ENCODE data around the gene GNAT3.

Gene GNAT3

DNA sequence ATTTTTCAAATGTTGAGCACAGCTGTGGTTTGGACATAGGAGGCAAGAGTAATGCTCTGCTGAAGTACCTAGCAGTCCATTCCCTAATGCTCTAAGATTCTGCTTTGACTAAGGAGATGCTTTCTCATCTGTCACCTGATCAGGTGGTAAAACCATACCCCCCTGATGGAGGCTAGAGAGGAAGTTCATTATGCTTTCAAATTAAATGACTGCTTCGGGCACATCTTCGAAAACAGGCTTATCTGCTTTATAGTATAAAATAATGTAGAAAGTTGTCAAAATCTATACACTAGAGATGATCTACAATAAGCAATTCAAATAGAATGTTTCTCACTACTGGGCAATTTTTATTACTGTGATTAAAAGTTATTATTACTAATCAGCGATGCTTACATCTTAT is at the start of gene GNAT3:
GNAT3 (minus strand) TSS at position 101 of the 400 bp plus-strand sequence. CDS start 138 bp downstream, outside the sequence.
- no peak for DNase-seq

DNA sequence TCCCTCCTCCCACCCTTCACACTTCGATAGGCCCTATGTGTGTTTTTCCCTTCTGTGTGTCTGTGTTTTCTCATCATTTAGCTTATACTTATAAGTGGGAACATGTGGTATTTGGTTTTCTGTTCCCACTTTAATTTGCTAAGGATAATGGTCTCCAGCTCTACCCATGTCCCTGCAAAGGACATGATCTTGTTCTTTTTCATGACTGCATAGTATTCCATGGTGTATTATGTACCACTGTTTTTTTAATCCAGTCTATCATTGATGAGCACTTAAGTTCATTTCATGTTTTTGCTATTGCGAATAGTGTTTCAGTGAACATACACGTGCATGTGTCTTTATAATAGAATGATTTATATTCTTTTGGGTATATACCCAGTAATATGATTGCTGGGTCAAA is 46.3 kb upstream of the GNAT3 start:
- no peak for DNase-seq

DNA sequence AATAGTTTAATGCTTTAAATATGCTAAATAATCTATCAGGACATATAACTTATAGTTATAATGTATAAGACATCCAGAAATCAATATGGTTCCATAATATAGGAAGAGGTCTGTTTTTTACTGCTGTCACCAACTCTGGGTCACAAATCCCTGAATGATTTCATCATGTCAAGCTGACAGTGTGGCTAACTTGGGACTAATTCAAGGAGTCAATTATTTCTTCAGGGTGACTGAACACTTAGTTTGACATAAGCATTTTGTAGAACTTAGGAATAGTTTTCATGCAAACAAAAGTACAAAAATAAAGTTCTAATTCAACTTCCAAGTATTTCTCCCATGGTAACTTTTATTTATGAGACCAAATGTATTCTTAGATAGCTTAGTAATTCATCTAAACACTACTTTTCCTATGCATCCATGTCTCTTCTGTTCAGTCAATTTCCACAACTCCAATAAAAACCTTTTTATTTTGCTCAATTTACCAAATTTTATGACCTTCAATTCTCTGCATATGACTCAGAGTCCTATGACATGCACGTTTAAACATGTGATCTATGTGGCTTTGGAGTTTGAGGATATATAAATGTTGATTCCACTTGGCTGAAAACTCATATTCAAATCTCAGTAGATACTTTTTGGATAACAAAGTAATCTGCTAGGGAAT is 40.3 kb upstream of the GNAT3 start:
- DNase-seq = no peak

DNA sequence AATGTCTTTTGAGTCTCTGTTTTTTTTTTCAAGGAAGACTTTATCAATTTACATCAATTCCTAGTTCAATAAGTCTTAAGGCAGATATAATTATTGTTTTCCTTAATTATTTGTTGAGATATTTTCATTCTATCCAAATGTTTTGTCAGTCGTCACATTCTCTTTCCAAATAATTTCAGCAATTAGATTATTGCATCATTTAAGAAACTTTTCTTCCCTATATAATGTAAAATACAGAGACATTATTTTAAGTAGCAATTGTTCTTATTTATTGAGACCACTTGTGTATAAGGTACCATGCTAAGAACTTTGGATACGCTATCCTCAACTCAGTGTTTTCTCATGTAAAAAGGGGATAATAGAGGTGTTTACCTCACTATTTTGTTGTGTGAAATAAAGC is 38.1 kb upstream of the GNAT3 start:
- no peak for DNase-seq

DNA sequence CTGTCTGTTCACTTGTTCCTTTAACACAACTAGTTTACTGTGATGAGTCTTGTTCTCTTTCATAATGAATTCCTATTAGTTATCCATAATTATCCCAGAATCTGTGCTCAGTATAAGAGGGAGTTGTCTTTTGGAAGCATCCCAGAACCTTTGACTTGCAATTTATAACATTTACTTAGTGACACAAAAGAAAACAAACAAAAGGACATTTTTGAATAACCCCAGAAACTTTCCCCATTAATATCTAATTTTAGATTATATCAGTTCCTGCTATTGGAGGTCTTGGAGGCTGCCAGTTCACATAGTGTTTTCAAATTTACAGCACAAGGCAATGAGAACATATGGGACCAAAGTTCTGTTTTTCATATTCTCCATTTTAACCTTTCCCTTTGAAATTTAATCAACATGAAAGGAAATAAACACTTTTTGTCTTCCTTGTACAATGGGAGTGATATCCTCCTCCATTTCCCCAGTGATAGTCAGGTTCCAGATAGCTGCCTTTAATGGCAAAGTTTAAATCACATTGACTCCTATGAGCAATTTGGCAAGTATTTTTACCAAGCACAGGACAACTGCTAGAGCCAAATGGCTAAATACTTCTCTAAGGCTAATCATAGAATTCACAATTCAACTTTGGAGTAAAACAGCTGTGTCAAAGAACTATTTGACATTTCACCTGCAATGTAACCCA is 37.1 kb upstream of the GNAT3 start:
- no peak for DNase-seq

DNA sequence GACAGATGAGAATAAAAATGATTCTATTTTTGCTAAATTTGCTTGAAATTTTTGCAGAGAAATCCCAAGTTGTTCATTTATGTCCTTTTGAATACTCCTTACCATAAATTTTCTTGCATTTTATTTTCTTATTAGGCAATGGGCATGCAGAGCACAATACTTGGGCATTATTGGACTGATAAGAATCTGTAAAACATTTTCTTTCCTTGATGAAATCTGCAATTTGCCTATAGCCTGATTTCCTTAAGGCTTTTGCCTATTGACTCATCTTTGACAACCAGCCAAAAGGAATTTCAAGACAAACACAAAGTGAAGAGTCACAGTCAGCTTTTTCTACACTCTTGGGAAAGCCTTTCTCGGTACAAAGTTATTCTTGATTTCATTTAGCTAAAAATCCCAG is 30.5 kb upstream of the GNAT3 start:
- DNase-seq = no peak

DNA sequence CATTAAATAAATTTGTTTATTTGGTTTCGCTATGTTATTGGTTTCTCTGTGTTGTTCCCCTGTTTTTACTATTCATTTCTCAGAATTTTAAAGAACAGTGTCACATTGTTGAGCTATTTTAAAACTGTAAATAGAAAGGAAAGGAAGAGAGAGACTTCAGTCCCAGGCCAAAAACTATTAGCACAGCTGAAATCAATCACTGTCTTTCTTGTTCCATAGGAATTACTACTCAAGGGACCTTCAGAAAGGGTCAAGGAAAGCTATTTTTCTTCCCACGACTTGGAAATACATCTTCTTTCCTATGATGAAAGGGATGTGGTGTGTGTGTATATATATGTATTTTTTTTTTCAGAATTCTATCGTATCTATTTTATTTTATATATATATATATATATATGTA is 29.0 kb upstream of the GNAT3 start:
- no peak for DNase-seq

DNA sequence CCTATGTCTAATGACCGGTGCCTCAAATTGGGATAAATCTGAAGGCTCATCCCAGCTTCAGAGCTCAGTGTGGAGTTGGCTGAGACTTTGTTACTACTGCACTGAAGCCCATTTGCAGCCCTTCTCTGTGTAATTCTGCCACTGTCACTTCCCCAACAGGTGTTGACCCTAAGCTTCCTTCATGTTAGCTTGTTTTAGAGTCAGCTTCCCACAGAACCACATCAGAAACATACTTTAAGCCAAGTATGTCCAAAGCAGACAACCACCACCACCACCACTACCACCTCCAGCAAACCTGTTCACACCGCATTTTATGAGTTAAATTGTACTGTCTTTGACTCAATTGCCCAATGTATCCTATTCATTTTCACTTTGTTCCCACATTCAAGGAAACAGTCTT is 25.2 kb upstream of the GNAT3 start:
- DNase-seq = no peak

DNA sequence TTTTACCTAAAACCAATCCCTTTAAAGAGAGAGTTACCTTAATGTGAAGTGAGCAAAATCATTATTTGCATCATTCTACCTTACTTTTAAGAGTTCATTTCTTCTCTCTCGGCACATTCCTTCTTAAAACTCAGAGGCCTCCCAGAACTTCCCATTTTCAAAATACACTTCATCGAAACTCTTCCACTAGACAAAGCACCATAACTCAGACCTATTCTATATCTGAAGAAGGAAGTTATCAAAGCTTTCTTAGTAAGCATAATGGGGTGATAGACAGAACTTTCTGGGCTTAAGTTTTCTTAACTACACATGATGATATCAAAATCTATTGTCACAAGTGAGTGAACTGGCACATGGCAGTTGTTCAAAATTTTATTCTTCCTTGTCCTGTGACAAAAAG is 24.6 kb upstream of the GNAT3 start:
- no peak for DNase-seq

DNA sequence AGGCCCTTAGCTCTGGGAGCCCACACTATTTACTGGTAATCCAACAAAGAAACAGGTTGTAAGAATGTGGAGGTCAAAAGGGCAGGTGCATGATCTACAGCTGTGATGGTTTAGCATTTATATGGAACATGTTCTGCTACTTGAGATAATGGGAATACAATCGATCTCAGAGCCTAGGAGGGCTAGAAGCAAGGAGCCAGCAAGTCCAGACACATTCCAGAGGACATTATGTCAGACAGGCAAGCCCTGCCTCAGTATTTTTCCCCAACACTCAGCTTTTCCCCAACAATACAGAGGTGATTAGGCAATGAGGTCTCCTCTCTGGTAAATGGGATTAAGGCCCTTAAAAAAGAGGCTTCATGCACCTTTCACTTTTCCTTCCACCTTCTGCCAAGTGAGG is 21.4 kb upstream of the GNAT3 start:
- DNase-seq = no peak

DNA sequence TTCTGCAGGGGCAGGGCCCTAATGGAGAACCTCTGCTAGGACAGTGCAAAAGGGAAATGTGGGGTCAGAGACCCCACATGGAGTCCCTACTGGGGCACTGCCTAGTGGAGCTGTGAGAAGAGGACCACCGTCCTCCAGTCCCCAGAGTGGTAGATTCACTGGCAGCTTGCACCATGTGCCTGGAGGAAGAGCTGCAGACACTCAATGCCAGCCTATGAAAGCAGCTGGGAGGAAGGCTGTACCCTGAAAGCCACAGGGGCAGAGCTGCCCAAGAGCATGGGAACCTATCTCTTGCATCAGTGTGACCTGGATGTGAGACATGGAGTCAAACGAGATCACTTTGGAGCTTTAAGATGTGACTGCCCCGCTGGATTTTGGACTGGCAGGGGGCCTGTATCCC is 20.3 kb upstream of the GNAT3 start:
- no peak for DNase-seq

DNA sequence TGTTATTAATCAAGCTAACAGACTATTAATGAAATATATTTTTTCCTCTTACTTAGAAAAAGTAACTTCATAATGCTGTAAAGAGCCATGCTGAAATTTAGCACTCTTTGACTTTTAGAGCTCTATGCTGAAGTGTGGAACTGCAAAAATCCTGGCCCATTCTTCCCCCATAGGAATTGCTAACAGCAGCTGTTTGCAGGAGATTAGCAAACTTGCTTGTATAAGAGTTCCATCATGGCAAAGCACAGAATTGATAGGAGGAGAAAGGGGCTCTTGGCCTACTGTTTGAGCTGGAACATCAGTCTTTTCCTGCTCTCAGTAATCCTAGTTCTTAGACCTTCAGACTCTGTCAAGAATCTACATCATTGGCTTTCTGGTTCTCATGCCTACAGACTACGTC is 18.3 kb upstream of the GNAT3 start:
- no peak for DNase-seq

DNA sequence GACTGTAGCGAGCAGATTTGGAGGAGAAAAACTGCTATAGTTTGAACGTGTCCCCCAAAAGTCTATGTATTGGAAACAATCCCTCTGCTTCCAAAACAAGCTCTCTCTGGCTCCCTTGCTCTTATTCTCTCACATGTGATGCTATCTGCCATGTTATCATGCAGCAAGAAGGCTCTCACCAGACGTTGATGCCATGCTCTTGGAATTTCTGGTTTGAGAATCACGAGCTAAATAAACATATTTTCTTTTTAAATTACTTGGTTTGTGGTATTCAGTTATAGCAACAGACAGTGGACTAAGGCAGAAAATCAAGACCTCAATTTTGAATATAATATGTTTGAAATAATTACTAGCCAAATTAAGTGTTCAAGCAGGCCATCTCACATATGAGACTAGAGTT is 17.5 kb upstream of the GNAT3 start:
- DNase-seq = no peak

DNA sequence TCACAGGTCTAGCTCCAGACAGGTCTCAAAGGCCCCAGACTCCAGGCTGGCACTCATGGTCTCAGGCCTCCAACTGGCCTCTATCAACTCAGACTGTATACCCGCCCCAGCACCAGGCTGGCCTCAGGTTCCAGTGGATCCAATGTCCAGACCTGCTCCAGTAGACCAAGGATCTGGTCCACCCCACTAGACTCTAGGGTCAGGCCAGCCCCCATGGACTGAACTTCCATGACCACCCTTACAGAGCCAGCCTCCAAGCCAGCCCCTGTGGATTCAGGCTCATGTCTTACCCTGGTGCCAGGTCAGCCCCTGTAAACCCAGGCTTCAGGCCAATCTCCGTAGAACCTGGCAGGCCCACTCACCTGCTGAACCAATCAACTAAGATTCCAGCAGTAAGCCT is 16.8 kb upstream of the GNAT3 start:
- no peak for DNase-seq

DNA sequence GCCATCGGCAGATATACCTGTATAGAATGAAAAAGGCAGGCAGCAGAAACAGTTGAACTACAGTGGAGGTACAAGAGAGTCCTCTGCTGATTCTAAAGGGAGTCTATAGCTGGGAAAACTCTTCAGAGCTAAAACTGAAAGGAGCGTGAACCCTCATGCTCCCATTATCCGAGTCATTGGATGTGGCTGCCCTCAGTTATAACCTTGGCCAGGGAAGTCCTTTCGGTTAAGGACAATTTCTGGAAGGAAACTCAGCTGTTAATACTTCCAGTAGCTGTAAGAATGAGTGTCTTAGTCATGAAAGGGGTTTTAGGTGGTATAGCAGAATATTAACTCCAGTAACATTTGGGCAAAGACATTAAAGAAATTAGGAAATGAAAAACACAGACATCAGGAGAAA is 14.6 kb upstream of the GNAT3 start:
- no peak for DNase-seq

DNA sequence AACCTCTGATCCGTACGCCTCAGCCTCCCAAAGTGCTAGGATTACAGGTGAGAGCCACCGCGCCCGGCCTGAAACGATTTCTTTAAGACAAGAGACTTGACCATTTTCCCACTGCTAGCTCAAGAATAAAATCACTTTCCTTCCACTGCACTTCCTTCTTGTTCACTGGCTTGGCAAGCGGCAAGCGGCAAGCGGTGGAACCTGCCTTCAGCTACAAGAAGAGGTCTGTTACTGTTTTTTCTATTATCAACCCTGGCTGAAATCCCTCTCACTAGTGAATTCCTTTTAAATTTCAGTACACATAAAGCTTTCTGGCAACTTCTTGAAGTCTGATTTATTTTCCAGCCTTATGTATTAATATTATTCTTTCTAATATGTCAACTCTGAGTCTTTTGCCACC is 12.8 kb upstream of the GNAT3 start:
- no peak for DNase-seq

DNA sequence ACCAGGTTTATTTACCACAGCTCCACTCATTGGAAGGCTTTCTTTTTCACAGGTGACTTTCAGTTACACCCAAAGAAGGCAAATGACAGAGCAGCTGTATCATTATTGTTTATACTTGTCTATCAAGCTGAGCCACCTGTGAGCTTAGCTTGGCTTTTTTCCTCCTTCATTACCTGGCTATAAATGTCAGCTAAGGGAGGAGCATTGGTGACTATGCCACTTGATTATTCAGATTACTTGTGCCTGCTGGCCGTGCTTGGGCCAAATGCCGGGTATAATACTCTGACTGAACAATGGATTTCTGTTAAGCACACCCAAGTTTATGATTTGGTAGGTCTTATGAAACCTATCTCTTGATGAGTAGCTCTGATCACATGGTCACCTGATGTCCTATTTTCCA is 9.9 kb upstream of the GNAT3 start:
- DNase-seq = no peak

DNA sequence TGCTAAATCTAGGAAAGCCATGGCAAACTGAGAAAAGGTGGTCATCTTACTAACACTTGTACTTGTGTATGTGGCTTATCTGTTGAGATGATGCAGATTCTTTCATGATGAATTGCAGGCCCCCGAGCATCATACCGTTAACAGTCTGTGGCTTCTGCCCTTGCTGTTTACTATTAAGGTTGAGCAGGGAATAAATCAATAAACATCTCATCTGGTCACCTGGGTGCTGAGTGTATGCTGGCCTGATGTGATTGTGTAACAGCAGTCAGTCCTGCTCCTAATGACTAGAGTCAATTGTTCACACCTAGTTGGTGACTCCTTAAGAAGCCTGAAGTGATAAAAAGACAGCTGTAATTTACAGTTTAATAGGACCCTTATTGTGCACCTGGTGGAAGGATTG is 8.3 kb upstream of the GNAT3 start:
- DNase-seq = no peak

DNA sequence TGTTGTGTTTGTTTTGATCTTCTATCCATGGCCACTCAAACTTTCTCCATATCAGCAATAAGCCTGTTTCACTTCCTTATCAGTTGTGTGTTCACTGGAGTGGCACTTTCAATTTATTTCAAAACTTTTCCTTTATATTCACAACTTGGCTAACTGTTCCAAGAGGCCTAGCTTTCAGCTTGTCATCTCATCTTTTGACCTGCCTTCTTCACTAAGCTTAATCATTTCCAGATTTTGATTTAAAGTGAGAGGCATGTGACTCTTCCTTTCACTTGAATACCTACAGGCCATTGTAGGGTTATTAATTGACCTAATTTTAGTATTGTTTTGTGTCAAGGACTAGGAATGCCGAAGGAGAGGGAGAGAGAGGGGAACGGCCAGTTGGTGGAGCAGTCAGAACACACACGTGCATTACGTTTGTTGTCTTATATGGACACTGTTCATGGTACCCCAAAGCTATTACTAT is 5.5 kb upstream of the GNAT3 start:
- no peak for DNase-seq

DNA sequence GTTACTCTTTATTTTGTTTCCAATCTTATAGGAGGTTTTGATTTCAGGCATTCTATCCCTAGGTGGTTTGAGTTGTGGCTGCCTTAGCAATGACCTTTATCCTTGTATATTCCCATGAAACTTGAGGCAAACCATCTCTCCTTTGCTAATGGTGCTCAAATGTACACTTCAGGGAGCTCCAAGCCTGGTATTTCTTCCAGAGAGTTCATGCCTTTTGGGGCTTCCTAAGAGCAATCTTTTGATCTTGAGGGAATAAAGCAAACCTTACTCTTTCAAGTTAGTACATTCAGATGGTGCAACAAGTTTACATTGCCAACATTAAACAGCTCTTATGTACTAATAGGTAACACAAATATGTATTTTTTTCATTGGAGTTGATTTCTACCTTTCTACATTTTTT is 3.4 kb upstream of the GNAT3 start:
- no peak for DNase-seq

DNA sequence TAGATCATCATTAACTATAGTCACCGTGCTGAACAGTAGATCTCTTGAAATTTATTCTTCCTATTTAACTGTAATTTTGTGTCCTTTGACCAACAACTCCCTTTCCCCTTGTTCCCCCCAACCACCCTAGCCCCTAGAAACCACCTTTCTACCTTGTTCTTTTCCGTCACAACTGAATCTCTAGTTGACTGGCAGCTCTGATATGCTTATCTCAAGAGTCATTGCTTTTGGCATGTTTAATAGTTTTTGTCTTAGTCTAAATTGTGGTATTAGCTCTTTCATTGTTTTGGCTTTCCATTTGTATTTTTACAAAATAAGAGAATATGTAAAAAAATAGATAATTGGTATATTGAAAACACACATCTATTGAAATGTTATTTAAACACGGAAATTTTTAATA is 1.8 kb downstream of the GNAT3 start:
- no peak for DNase-seq

DNA sequence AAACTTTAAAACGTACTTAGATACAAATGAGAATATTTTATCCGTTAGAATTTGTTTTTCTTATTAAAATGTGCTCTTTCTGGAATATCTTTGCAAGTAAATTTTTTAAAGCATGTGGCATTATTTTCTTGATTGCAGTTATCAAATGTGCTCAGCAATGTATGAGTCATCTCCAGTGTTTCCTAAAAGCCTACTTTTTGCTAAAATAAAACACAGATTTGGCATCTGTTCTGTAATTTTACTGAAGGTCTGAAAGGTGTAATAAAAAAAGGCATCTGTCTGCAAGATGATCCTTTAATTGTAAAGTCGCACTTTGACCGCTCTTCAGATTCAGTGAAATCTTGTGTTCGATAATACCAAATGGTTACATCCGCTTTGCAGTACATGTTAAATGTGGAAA is 3.4 kb downstream of the GNAT3 start:
- DNase-seq = no peak

DNA sequence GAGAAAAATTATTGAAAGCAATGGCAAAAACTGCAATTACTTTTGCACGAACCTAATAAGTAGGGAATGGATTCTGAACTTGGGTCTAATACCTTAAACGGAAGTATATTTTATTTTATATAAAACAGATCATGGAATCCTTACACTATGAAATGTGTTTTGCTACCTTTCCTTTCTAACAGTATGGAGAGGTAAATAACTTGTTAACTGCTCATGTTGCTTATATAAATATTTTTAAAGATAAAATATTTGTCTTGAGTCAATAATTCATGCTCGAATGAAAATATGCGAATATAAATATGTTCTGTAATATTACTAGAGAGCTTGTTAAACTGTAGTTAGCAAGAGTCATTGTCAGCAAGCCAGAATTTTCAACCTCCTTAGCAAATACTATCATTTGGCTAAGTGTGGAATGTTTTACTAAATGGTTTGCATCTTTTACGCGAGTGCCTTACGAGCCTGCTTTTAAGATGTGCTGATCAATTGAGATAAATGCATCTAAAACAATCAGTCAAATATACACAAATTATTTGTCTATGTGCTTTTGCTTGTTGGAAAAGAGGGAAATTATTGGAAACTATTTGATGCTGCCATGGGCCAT is 5.9 kb downstream of the GNAT3 start:
- DNase-seq = no peak

DNA sequence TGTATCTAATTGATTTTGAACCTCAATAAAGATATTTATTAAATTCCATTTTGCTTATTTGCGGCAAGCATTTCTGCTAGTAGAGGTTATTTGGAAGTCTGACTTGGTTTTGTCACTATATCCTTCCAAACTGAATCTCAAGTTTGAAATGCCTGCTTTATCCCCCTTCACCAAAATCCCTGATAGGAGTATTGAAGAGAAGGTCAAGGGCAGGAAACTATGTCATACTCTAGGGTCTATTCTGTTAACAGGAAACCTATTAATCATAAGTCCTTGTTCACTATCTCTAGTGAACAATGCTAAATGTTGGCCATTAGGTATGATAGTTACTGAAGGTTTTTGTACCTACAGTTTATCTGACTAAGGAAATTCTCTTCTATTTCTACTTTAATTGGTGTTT is 11.5 kb downstream of the GNAT3 start:
- DNase-seq = no peak

All from activated CD8-positive, alpha-beta memory T cell treated with anti-CD3 and anti-CD28 coated beads, Interleukin-2, amount 50 U/mL, for 4 hours (primary cell).